RWPE2 (cell line): Measurements from ENCODE around the gene SLC12A5.

Source experiments
- ATAC-seq: fragments of 200-7000 bp; cut with Tn5 transposase; 3 replicates; pipeline ENCODE4 v1.9.1; 2021; ENCODE audit warnings: low read depth
- DNase-seq: peaks from one replicate; pipeline ENCODE4 v3.0.0-alpha.2; 2020; ENCODE audit warnings: low spot score
- H3K27ac ChIP-seq: fragments of 450-650 bp; 2 replicates; pipeline ENCODE4 v1.5.1; 2017; ENCODE audit warnings: mild to moderate bottlenecking; ENCODE audit not compliant: poor library complexity, severe bottlenecking
- H3K27me3 ChIP-seq: fragments of 250-450 bp; sonication (Bioruptor Pico); 2 replicates; pipeline ENCODE4 v1.5.1; 2021; ENCODE audit warnings: mild to moderate bottlenecking, moderate library complexity; ENCODE audit not compliant: insufficient read depth, poor library complexity, severe bottlenecking
- H3K36me3 ChIP-seq: fragments of 250-450 bp; sonication (Bioruptor Pico); 2 replicates; pipeline ENCODE4 v1.5.1; 2020; ENCODE audit warnings: low read depth, mild to moderate bottlenecking, moderate library complexity
- H3K4me1 ChIP-seq: fragments of 250-450 bp; sonication (Bioruptor Pico); 2 replicates; pipeline ENCODE4 v1.5.1; 2021; ENCODE audit warnings: mild to moderate bottlenecking, moderate library complexity; ENCODE audit not compliant: insufficient read depth, poor library complexity, severe bottlenecking
- H3K4me3 ChIP-seq: fragments of 250-450 bp; sonication (Bioruptor Pico); 2 replicates; pipeline ENCODE4 v1.5.1; 2021; ENCODE audit warnings: mild to moderate bottlenecking, moderate library complexity; ENCODE audit not compliant: severe bottlenecking
- H3K9me3 ChIP-seq: fragments of 250-450 bp; sonication (Bioruptor Pico); 2 replicates; pipeline ENCODE4 v1.5.1; 2021; ENCODE audit warnings: mild to moderate bottlenecking, moderate library complexity; ENCODE audit not compliant: severe bottlenecking
- TF ChIP-seq, protein P1 (sequence below): fragments of 450-650 bp; IDR thresholded peaks from one replicate; pipeline ENCODE4 v1.5.1; 2017; ENCODE audit warnings: mild to moderate bottlenecking, moderate library complexity; ENCODE audit not compliant: poor library complexity, severe bottlenecking

SLC12A5 gene

DNA sequence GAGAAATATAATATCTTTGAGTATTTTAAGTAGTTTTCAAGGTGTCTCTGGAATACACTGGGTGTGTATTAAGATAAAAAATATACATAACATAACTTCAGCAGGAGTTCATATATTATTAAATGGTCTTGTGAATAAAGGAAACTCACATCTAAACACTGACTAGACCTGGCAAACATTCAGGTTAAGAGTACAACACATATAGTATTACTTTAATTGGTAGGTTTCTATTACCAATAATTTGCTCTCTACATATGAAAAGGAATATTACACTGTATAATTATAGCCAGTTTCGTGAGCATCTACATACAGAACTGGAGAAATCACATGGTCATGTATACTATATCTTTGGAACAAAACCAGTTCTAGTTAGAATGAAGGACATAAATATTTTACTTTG is 52.1 kb downstream of the SLC12A5 start:
- Histone ChIP-seq H3K27ac (no peak overlapping the region), H3K9me3 (no peaks in the 10 kb centered on the region), H3K36me3 (peaks cover 75% of the 10 kb centered on the region), H3K4me3 (no peak overlapping the region), H3K27me3 (no peaks in the 10 kb centered on the region), H3K4me1 (peaks cover 14% of the 10 kb centered on the region)
- no peak for ATAC-seq
- no peak for DNase-seq
- TF ChIP-seq, protein P1, sequence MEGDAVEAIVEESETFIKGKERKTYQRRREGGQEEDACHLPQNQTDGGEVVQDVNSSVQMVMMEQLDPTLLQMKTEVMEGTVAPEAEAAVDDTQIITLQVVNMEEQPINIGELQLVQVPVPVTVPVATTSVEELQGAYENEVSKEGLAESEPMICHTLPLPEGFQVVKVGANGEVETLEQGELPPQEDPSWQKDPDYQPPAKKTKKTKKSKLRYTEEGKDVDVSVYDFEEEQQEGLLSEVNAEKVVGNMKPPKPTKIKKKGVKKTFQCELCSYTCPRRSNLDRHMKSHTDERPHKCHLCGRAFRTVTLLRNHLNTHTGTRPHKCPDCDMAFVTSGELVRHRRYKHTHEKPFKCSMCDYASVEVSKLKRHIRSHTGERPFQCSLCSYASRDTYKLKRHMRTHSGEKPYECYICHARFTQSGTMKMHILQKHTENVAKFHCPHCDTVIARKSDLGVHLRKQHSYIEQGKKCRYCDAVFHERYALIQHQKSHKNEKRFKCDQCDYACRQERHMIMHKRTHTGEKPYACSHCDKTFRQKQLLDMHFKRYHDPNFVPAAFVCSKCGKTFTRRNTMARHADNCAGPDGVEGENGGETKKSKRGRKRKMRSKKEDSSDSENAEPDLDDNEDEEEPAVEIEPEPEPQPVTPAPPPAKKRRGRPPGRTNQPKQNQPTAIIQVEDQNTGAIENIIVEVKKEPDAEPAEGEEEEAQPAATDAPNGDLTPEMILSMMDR: no peak

DNA sequence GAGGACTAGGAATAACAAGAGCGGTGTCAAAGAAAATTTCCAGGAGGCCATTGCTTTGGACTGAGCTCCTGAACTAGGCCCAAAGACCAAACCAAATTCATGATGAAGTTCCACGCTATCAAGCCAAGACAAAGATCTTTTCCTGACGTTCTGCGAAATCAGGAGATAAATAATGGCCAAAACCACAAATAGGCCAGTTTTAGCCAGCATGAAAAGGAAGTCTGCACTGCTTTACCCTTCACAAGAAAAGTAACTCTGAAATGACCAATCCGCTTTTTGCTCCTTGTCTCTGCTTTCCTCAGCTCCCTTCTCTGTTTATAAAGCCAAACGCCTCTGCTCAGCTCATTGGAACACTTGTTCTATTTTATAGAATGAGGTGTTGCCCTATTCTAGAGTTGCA is 54.1 kb downstream of the SLC12A5 start:
- DNase-seq: no peak

DNA sequence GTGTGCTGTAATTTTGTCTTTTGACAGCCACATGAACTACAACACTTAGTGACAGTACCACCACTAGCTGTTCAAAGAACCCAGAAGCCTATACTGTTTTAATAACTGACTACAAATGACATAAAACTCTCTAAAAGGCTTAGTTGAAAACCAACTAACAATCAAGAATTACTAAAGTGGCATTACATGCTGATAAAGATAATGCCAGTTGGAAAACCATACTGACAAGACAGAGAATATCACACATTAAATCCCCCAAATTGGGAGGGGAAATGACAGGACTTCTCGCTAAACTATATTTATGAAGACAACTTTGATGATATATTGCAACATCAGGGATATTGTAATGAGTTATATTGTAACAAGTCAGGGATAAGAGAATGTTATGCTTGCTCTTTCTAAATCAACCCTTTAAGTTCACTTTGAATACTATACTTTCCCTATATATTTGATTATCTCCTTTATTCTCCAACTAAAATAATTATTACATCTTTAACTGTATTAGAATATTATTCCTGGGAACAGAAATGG is 54.6 kb downstream of the SLC12A5 start:
- no peaks in the 10 kb centered on the region for H3K9me3 ChIP-seq
- H3K4me3 ChIP-seq: no peak overlapping the region
- TF ChIP-seq, protein P1: no peak
- H3K4me1 ChIP-seq: peaks cover 37% of the 10 kb centered on the region
- ATAC-seq (no peak), DNase-seq (no peak)
- no peak overlapping the region for H3K27ac ChIP-seq
- peaks cover 61% of the 10 kb centered on the region for H3K36me3 ChIP-seq
- H3K27me3 ChIP-seq: no peaks in the 10 kb centered on the region

More for the DNA sequence above, 54.1 kb downstream of the SLC12A5 start:
- no peak for ATAC-seq
- H3K9me3 ChIP-seq: no peaks in the 10 kb centered on the region
- peaks cover 32% of the 10 kb centered on the region for H3K4me1 ChIP-seq
- H3K27ac ChIP-seq: no peak overlapping the region
- H3K27me3 ChIP-seq: no peaks in the 10 kb centered on the region
- TF ChIP-seq, protein P1: no peak
- H3K4me3 ChIP-seq: no peak overlapping the region
- H3K36me3 ChIP-seq: peaks cover 65% of the 10 kb centered on the region

DNA sequence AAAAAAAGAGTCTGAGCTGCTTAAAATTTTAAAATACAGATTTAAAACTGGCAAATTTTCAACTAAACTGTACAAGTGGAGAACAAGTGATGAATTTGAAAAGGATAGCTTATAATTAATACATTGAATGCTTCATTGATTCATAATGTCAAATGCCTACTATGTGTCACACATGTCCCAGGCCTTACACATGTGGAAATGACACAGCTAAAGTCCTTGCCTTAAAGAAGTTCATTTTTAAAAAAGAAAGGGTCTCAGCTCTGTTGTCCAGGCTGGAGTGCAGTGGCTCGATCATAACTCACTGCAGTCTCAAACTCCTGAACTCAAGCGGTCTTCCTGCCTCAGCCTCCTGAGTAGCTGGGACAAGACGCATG is 55.8 kb downstream of the SLC12A5 start:
- no peak for DNase-seq

More for the DNA sequence above, 55.8 kb downstream of the SLC12A5 start:
- ATAC-seq: no peak
- peaks cover 49% of the 10 kb centered on the region for H3K36me3 ChIP-seq
- peak overlapping the region; percentile 1 for H3K27ac ChIP-seq
- H3K4me1 ChIP-seq: peaks cover 37% of the 10 kb centered on the region
- no peaks in the 10 kb centered on the region for H3K9me3 ChIP-seq
- TF ChIP-seq, protein P1: no peak
- no peaks in the 10 kb centered on the region for H3K27me3 ChIP-seq
- H3K4me3 ChIP-seq: no peak overlapping the region
